GM19240 (cell line): ENCODE results near the gene TLK2.
"Not testable (repeated sequence)": the region's sequence is repeated elsewhere in the genome, so short reads cannot be mapped to it uniquely, and the experiment has no call there.

Experiments
- DNase-seq: peaks from one replicate; pipeline ENCODE4 v3.0.0; 2011; ENCODE audit warnings: low spot score; ENCODE audit not compliant: insufficient read length

TLK2 gene

GRCh38 chr17:62482553-62482952, 3.9 kb downstream of the TLK2 start:
- DNase-seq, result not testable (repeated sequence)

DNA sequence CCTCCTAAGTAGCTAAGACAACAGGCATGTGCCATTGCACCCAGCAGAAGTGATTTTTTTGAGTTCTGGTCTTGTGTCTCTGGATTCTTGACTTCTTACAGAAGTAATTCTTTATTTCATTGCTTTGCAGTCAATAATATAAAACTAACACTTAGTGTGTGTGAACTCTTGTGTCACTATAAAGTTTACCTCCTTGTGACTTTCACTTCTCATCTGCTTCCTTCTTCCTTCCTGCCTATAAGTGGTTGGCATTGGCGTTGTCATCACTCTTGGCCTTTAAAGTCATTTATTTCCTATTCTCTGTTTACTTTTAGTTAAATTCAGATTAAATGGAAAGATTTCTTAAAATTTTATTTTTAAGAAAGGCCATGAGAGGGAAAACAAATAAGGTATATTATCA, 12.4 kb downstream of the TLK2 start:
- not testable (repeated sequence) for DNase-seq

- not testable (repeated sequence) for DNase-seq
Observed at GRCh38 chr17:62493049-62493655, 14.5 kb downstream of the TLK2 start.

- not testable (repeated sequence) for DNase-seq
Observed at GRCh38 chr17:62494073-62494472, 15.4 kb downstream of the TLK2 start.

- DNase-seq, result not testable (repeated sequence)
Observed at GRCh38 chr17:62496344-62496743, 17.7 kb downstream of the TLK2 start.

GRCh38 chr17:62498796-62499195, 20.2 kb downstream of the TLK2 start:
- DNase-seq, result not testable (repeated sequence)

- not testable (repeated sequence) for DNase-seq
Observed at GRCh38 chr17:62500463-62500862, 21.8 kb downstream of the TLK2 start.

DNA sequence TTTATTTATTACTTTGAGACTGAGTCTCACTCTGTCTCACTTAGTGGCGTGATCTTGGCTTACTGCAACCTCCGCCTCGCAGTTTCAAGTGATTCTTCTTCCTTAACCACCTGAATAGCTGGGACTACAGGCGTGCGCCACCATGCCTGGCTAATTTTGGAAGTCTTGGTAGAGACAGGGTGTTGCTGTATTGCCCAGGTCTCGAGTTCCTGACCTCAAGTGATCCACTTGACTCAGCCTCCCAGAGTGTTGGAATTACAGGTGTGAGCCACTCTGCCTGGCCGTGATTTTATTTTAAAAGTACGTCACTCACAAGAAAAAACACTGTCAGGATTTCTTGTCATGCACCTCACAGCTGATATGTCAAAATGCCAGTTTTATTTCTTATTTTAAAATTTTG, 26.2 kb downstream of the TLK2 start:
- DNase-seq, result not testable (repeated sequence)

DNA sequence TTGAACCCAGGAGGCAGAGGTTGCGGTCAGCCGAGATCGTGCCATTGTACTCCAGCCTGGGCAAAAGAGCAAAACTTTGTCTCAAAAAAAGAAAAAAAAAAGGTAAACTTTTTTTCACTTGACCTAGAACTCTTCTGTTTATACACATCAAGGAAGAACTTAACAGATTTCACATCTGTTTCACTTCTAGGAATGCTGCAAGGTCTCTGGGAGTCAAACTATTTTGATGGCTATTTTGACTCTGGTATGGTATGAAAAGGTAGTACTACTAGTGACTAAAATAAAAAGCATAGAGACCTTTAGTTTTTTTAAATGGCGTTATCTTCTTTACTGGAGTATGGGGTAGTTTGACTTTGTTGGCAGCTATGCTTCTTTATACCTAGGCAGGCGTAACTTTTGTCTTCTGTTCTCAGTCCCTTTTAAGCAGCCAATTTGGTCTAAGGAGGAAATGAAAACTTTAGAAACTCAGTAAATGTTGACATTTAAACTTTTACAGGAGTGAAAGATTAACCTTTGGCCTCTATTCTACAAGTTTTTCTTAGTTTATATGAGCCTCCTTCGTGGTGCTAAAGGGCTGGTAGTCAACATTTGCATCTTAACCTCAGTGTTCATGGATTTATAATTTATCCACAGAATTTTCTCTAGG, 28.7 kb downstream of the TLK2 start:
- not testable (repeated sequence) for DNase-seq

GRCh38 chr17:62510247-62510819, 31.7 kb downstream of the TLK2 start:
- not testable (repeated sequence) for DNase-seq

GRCh38 chr17:62511014-62511413, 32.4 kb downstream of the TLK2 start:
- DNase-seq, result not testable (repeated sequence)

GRCh38 chr17:62516376-62516775, 37.8 kb downstream of the TLK2 start:
- DNase-seq, result not testable (repeated sequence)

- not testable (repeated sequence) for DNase-seq
Observed at GRCh38 chr17:62521295-62521694, 42.7 kb downstream of the TLK2 start.

DNA sequence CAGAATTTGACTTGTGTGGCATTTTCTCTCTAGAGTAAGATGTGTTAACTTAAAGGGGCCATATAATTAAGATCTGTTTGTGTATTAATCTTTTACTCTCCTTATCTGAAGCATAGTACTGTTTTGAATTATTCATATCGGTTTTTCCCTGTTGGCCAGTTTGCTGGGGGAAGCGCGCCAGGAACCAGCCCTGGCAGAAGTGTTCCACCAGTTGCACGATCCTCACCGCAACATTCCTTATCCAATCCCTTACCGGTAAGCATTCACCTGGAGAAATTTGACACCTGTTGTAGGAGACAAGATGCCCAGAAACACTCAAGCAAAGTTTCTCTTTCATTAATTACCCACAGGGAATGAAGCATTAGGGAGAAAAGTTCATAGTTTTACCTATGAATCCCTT, 45.5 kb downstream of the TLK2 start:
- DNase-seq, result not testable (repeated sequence)

GRCh38 chr17:62525317-62525716, 46.7 kb downstream of the TLK2 start:
- not testable (repeated sequence) for DNase-seq

DNA sequence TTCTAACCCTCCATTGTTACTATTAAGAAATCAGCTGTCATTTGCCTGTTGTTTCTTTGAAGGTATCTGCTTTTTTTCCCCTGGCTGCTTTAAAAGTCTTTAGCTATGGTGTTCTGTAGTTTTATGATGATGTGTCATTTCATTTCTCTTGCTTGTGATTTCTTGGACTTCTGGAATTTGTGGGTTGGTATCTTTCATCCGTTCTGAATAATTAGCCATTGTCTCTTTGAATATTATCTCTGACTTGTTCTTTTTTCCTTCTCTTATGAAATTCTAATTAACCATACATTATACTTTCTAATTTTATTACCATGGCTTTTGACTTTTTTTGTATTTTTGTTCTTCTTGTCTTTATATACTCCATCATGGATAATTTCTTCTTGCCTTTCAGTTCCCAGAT, 52.3 kb downstream of the TLK2 start:
- DNase-seq, result not testable (repeated sequence)

DNA sequence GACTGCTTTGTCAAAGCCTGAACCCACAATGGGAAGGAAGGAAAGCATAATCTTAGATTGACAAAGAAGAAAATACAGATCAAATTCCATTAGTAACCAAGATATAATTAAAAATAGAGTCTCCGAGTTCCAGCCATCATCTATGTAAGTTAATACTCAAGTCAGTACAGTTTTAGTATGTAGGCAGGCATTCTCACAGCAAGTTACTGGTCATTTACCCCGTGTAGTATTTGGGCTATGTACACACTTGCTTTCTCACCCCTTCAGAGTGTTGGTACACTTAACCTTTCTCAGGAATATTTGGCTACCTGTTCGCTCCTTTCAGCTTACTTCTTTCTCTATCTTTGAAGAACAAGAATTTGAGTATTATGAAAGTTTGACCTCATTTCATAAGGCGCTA, 57.9 kb downstream of the TLK2 start:
- not testable (repeated sequence) for DNase-seq

DNA sequence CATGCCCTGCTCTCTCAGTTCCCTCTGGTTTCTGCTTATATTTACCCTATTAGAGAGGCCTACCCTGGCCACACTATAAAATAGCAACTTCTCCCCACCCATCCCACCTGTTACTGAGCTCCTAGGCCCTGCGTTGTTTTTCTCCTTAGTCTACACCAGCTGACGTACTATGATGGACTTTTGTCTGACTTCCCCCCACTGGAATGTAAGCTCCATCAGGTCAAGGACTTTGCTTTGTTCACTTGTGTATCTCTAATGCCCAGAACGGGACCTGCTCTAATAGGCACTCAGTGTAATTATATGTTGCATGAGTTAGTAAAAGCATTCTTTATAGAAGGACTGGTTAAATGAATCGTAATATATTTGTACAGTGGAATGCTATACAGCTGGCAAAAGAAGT, 62.4 kb downstream of the TLK2 start:
- not testable (repeated sequence) for DNase-seq

GRCh38 chr17:62543278-62543775, 64.7 kb downstream of the TLK2 start:
- DNase-seq, result not testable (repeated sequence)

GRCh38 chr17:62546066-62546465, 67.4 kb downstream of the TLK2 start:
- DNase-seq, result not testable (repeated sequence)

GRCh38 chr17:62552851-62553659, 74.4 kb downstream of the TLK2 start:
- DNase-seq, result not testable (repeated sequence)

GRCh38 chr17:62557532-62557931, 78.9 kb downstream of the TLK2 start:
- DNase-seq, result not testable (repeated sequence)
